ACHN (cell line): Measurements from ENCODE around the gene CAMSAP1.
"Not testable (repeated sequence)": the region's sequence is repeated elsewhere in the genome, so short reads cannot be mapped to it uniquely, and the experiment has no call there.

Source experiments
- DNase-seq: peaks from one replicate; pipeline ENCODE4 v3.0.0-alpha.2; 2015
- in situ Hi-C: cut with HindIII; loops from 2 replicates; pipeline ENCODE4 v1.10.0; 2017; ENCODE audit warnings: low sequenced_read_pairs, low pct_ligation_motif_present, low pct_unique_long_range_greater_than_20kb

Gene CAMSAP1

DNA sequence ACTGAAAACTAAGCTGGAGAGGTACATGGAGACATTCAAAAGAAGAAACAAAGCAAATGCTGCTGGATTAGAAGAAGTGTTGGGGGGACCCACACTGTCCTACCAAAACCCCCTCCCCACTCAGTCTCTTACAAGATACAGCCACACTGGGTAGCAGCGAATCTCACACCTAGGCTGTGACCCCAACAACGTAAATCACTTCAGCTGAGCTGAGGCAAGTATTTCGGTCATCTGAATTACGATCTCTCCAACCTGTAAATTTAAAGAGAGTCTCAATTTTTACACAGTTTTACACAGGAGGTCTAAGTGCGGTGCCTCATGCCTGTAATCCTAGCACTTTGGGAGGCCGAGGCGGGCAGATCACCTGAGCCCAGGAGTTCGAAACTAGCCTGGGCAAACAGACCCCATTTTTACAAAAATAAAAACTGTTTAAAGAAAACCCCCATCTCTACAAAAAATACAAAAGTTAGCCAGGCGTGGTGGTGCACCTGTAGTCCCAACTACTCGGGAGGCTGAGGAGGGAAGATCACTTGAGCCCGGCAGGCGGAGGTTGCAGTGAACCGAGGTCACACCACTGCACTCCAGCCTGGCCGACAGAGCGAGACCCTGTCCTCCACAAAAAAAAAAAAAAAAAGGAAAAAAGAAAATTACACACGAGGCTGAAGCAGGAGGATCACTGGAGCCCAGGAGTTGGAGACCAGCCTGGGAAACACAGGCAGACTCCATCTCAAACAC lies 3.4 kb downstream of the CAMSAP1 start:
- in situ Hi-C loops: no loop called here
- no peak for DNase-seq

DNA sequence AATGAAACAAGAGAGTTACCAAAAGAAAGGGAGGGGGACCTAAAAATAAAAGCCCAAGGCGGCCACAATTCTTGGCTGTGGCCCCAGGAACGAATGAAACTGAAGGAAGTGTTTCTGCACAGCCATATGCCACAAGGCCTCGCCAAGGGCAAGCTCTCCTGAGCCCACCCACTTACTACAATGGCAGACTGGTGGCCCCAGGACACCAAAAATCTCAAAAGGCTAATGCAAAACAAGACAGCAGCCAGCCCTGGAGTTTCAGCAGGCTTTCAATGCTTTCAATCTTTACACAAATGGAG lies 4.0 kb downstream of the CAMSAP1 start:
- DNase-seq: no peak
- in situ Hi-C loops: no loop called here

DNA sequence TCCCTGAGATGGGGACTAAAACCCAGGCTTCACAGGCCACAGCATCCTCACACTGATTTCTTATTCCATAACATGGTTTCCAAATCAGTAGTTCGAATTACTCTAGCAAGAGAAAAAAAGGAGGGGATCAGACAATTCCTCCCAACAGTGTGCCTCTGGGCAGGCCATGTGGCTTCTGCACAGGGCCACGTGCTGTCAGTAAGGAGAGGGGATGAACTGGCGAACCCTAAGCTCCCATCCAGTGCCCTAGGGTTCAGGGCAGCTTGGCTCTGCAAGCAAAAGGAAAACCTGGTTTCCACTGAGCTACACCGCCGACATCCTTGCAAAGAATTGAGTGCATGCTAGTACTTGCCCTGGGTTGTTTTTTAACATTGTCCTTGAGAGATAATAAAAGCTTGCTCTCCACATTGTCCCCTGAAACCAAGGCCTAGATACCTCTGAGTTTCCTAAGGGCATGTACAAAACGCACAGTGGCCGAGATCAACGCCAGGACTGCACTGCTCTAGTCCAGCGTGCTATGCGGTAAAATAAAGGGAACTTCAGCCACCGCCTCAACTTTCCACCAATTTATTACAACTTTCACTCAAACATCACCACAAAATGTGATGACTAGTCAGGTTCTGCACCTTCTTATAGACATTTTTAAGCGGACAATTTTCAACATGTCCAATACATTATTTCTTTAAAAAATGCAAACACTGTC lies 4.5 kb downstream of the CAMSAP1 start:
- in situ Hi-C loops: no loop called here
- DNase-seq: no peak

DNA sequence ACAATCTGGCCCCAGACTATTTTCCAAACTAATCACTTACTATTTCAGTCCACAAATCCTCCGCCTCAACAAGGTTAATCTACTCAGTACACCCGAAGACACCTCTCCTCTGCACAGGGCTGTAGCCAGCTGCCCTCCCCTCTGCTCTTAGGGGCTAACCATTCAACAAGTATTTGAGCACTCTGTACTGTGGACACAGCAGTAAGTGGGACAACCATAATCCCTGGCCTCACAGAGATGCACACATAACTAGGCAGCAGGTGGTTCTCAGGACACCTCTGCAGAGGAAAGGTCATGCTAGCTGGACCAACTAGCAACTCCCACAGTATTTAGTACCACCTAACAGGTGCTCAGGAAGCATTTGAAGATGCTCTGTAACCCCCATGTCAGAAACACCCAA lies 5.5 kb downstream of the CAMSAP1 start:
- in situ Hi-C loops: no loop called here
- no peak for DNase-seq

DNA sequence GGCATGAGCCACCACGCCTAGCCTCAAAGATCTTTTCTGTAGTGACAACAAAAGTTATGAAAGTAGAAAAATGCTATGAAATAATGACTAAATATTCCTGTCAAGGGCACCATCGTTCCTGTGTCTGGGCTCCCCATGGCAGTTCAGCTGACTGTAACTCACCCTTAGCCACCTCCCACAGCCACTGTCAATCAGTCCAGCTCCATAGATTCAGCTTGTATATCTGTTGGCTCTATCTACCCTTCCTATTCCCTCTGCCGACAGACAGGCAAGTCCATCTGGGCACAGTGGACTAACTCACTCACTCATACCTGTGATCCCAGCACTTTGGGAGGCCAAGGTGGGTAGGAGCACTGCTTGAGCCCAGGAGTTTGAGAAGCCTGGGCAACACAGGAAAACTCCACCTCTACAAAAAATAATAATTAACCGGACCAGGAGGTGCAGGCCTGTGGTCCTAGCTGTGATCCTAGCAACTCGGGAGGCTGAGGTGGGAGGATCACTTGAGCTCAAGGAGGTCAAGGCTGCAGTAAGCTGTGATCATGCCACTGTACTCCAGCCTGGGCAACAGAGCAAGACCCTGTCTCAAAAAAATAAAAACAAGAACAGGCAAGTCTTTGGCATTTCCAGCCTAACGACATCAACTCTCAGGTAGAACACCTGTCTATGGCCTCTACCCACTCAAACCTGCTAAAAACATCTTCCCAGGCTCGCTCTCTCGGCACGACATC lies 6.2 kb downstream of the CAMSAP1 start:
- in situ Hi-C loops: no loop called here
- no peak for DNase-seq

DNA sequence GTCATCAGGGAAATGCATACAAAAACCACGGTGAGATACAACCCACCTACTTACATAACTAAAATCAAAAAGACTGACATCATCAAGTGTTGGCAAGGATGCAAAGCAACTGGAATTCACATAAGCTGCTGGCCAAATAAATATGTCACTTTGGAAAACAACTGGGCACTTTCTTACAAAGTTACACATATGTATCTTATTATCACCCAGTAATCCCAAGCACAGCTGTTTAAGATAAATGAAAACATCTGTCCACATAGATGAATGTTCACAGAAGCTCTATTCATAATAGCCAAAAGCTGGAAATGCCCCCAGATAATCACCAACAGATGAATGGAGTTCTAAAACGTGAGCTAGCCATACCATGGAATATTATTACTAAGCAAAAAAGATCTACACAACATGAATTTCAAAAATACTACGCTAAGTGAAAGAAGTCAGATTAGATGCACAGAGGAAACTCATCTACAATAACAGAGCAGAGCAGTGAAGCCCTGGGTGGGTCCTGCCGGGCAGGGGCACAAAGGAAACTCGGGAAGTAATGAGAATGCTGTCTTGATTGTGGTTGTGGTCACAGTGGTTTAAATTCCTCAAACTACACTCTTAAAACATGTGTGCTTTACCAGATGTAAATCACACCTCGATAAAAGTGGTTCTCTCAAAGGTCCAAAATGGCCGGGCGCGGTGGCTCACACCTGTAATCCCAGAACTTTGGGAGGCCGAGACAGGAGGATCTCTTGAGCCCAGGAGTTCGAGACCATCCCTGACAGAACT lies 8.5 kb downstream of the CAMSAP1 start:
- no peak for DNase-seq
- in situ Hi-C loops: no loop called here

DNA sequence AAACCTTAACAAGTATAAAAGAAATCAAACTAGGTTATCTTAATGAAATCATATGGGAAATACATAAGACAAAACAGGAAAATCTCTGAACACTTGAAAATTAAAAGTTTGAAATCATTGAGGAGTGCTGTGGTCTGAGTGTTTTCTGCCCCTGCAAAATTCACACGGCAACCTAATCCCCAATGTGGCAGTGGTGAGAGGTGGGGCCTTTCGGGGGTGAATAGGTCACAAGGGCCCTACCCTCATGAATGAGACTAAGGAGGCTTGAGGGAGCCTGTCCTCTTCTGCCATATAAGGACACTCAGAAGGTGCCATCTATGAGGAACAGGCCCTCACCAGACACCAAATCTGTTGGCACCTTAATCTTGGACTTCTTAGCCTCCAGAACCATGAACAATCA lies 10.7 kb downstream of the CAMSAP1 start:
- in situ Hi-C loops: no loop called here
- DNase-seq: no peak

DNA sequence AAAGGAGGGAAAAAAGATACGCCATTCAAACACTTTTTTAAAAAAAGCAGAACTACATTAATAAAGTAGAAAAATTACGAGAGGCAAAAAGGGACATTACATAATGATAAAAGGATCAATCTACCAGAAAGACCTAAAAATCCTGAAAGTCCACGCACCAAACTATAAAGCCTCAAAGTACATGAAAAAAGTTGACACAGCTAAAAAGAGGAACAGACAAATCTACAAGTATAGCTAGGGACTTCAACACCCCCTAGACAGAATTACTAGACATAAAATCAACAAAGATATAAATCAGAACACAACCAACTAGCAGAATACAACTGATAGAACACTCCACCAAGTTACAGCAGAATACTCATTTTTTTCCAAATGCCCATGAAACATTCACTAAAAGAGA lies 11.1 kb downstream of the CAMSAP1 start:
- DNase-seq: no peak
- in situ Hi-C loops: no loop called here

DNA sequence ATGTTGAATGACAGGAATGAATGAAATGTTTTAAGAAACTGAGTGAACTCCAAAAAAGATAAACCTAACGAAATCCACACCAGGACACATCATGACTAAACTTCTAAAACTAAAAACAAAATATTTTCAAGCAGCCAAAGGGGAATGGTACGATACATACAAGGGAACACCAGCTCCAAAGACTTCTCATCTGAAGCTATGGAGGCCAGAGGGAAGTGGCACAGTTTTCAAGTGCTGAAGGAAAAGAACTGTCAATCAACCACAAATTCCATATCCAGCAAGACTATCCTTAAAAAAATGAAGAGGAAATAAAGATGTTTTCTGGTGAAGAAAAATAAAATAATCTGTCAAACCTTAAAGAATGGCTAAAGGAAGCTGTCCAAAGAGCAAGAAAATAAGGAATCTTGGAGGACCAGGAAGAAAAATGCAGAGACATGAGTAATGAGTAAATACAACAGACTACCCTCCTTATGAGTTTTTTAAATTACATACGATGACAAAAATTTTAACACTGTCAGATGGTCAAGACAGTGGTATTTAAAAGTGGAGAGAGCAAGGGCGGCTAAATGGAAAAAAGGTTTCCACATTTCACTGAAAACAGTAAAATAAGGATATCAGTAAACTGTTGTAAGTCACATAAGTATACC lies 12.0 kb downstream of the CAMSAP1 start:
- in situ Hi-C loops: no loop called here
- DNase-seq: no peak

DNA sequence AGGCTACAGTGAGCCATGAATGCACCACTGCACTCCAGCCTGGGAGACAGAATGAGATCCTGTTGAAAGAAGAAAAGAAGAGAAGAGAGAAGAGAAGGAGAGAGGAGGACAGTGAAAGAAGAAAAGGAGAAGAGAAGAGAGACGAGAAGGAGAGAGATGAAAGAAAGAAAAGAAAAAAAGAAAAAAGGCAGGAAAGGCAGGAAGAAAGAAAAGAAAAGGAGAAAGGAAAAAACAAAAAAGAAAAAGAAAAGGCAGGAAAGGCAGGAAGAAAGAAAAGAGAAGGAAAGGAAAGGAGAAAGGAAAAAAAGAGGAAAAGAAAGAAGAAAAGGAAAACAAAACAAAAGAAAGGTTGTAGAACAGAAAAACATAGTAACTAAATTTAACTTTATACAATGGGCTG lies 14.2 kb downstream of the CAMSAP1 start:
- no peak for DNase-seq
- in situ Hi-C loops: no loop called here

DNA sequence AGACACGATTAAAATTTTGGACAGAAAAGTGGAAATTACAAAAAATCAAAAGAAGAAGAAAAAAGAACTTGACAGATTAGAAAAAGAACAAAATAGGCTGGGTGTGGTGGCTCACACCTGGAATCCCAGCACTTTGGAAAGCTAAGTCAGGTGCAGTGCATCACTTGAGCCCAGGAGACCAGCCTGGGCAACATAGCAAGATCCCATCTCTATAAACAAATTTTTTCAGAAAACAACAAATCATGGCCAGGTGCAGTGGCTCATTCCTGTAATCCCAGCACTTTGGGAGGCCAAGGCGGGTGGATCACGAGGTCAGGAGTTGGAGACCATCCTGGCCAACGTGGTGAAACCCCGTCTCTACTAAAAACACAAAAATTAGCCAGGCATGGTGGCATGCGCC lies 15.0 kb downstream of the CAMSAP1 start:
- DNase-seq, in situ Hi-C loops: not testable (repeated sequence)

DNA sequence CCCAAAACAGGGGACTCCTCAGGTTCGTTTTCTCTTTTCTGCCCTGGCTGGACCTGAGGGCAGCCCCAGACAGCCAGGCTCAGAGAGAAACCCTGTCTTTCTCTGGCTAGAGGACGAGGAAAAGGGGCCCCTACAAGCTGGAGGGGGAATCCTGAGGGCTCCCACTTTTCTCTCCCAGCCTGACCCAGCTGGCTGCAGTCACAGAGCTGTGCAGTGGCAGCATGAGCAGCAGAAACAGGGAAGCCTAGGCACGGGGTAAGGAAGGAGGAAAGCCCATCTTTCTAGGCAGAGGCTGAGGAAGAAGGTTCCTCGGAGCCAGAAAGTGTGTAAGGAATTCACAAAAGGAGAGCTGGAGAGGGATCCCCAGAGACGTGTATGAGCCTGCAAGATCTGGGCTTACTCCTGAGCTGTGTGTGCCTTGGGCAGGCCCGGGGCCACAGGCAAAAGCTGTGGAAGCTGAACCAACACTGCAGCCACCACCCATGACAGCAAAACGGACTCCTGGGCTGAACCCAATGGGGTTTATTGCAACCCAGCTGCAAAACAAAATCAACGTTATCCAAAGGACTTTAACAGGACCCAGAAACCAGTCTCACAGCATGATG lies 16.2 kb downstream of the CAMSAP1 start:
- in situ Hi-C loops: no loop called here
- DNase-seq: no peak

DNA sequence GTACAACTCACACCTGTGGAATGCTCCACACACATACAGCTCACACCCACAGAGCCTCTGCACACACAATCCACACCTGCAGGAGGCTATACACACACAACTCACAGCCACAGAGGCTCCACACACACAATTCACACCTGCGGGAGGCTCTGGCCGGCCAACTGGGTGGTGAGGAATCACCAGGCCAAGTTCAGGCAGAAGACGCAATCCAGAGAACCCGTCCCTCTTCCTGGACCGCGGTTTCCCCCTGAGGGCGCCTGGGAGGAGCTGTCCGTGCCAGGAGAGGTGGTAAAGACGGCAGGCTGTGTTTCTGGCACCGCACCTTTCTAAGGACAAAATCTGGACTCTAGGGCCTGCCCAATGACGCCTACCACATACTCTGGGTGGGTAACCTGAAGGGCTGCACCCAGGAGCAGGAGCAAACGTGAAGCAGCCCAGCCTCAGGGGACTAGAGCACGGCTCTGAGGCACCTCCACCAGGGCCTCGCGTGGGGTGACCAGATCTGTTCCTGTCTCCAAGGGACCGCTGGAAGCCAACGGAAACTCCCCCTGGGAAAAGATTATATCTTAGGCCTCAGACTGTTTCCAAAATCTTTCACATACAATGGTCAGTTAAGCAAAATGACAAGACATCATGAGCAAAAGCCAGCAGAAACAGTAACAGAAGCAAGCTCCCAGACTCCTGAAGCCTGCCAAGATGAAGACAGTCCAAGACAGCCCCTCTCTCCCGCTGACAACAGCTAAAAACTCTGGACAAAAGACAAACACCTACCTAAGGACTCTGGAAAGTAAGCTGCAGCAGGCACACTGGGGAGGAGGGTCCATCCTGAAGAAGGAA lies 16.9 kb downstream of the CAMSAP1 start:
- no peak for DNase-seq
- in situ Hi-C loops: no loop called here

DNA sequence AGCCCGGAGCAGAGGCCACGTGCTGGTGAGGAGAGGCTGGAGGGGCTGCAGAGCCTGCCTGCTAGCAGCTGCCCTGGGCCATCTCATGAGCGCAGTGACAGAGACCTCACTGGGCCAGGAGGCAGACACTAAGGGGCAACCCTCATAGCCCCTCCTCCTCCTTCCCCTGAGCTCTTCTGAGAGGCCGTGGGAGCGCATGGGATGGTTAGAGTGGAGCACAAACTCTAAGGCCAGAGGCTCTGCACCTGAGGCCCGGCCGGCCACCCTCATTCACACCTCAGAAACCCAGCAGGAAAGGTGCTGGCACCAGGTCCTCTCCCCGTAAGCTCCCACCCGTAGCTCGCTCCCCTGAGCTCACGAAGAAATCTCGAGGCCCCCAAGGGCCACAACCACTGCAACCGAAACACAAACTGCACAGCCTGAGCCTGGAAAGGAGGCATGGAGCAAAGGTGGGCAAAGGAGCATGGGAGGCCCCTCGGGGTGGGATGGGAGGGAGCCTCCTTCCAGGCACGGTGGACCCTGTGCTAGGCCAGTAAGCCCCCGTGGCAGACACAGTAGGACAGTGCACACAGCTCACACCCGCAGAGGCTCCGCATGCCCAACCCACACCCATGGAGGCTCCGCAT lies 17.7 kb downstream of the CAMSAP1 start:
- no peak for DNase-seq
- in situ Hi-C loops: no loop called here

DNA sequence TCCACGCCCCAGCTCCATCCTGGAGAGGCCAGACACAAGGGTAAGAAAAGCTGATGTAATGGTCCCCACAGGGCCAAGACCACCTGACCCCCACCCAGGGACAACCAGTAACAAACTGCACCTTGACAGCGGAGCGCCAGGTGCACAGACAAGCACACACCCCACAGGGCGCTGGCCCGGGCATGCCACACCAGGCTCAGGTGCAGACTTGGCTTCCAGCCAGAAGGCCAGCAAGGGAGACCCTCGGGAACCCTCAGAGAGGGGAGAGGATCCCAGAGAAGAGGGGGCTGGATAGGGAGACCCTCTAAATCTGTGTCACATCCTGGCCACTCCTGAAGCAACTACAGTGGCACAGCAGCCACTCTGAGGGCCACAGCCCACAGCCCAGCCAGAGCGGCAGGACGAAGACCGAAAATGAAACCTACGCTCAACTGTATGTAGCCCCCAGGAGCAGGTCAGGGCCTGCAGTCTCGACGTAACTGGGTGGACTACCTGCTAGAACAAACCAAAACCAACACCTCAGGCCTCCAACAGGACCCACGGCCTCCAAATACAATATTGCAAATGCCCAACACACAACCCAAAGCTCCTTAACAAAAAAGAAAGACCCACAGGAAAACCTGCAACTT lies 18.5 kb downstream of the CAMSAP1 start:
- DNase-seq: no peak
- in situ Hi-C loops: no loop called here

DNA sequence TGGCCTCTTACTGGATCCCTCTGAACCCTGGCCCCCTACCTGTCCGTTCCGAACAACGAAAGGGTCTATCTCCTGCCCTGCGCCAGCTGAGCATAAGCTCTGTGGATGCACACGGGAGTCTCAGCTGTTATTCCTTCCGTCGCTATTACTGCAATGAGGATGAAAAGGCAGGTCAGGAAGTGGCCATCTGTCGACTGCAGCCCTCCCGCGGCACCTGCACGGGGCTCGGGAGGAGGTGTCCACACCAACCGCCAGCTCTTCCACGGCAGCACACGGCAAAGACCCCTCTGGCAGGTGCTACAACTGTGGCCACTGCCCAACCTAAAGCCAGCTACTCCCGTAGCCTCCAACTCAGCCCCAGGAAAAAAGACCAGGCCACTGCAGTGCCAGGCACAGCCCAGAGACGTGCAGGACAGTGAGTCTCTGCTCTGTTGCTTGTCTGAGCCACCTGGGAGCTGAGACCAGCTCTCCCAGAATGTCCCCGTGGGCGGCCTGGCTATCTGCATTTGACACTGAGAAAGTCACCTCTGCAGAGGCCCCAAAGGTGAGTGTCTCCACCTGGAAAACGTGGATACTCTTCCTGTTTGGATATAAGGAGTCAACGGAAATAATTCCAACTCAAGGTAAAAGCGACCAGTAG lies 19.1 kb downstream of the CAMSAP1 start:
- DNase-seq: no peak
- in situ Hi-C loops: no loop called here
